HG02840 (cell line): ENCODE data around the gene IL18R1.

Source experiments
- ATAC-seq: cut with Tn5 transposase; IDR thresholded peaks from one replicate; pipeline ENCODE4 v1.9.1; 2021; ENCODE audit warnings: mild to moderate bottlenecking, moderate library complexity, moderate number of reproducible peaks; ENCODE audit not compliant: unreplicated experiment, low FRiP score

Gene IL18R1

DNA sequence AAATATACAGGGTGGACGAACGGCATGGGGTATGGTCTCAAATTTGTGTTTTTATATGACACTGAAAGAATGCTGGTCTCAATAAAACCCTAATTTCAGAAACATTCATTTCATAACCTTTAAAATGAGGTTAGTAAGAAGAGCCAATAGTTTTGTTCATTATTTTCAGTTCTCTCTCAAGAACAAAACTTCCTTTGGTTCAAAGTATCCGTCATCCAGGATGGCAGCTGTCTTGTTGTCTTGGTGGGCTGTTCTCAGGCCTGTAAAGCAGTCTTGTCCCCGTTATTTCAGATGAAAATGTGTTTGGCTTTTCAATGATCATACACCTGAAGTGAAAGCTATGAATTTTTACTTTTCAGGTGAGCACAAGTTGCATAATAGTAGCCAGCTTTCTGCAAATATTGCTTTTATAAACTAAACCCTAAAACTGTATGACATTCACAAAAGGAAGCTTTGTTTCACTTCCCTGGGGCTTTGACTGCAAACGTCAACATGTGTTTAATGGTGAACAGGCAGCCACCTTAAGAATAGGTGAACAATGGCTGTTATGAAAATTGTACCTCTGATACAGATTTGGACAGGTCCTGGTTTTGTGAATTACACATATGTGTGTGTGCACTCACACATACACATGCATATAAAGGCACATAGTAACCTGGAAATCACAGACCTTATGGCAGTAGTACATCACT is 70.0 kb downstream of the IL18R1 start:
- no peak for ATAC-seq

DNA sequence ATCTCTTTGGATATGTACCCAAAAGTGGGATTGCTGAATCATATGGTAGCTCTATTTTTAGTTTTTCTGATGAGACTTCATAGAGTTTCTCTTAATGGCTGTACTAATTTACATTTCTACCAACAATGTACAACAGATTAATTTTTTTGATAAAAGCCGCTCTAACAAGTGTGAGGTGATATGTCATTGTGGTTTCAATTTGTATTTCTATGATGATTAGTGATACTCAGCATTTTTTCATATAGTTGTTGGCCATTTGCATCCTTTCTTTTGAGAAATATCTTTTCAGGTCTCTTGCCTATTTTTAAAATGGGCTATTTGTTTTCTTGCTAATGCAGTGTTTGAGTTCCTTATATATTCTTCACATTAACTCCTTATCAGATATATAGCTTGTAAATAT is 71.7 kb downstream of the IL18R1 start:
- no peak for ATAC-seq

DNA sequence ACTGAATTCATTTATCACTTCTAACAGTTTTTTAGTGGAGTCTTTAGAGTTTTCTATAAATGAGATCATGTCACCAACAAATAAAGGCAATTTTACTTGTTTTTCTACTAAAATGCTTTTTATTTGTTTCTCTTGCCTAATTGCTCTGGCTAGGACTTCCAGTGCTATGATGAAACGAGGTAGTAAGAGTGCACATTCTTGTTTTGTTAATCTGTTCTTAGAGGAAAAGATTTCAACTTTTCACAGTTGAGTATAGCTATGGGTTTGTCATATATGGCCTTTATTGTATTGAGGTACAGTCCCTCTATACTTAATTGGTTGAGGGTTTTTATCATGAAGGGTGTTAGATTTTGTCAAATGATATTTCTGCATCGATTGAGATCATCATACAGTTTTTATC is 73.0 kb downstream of the IL18R1 start:
- no peak for ATAC-seq

DNA sequence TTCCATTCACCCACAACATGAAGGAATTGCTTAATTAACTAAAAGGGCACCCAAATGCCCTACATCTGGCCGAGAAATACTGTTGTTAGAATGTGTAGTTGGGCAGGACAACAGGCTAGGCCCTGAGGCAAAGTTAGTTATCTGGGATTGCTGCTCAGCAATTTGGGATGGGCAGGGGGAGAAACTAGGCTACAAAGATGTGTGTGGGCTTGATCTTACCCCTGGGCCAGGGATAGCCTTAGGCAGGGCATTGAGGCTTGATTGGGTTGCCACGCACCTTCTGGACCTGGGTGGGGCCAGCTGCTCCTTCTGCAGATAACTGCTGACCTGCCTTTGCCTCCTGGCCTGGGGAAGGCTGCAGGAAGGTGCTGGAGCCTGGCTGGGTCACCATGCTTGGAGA is 76.8 kb downstream of the IL18R1 start:
- no peak for ATAC-seq

DNA sequence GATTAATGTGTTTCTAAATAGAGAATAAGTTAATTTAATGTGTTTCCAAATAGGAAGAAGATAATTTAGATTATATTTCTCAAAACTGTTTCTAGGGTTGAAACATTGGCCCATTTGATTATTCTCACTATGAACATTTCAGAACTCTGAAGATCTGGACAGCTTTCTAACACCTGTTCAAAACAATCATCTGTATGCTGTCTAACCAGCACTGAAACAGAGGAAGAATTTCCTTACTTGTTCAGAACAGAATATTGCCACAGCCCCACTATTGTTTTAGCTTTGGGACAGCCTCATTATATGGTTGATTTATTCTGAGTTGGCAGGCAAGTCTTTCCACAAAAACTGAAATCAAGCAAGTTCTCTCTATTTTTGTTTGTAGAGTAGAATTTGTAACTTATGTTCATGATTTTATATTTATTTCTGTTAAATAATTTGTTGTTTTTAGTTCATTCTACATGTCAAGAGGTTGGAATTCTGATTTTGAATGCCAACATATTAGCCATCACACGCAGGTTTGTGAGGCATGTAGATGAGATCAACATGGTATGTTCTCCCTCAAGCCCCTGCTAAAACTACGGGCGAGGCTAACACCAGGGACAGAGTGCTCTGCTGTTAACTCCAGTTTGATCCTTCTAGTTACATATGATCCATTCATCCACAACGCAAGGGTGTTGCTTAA is 78.5 kb downstream of the IL18R1 start:
- ATAC-seq, result no peak

DNA sequence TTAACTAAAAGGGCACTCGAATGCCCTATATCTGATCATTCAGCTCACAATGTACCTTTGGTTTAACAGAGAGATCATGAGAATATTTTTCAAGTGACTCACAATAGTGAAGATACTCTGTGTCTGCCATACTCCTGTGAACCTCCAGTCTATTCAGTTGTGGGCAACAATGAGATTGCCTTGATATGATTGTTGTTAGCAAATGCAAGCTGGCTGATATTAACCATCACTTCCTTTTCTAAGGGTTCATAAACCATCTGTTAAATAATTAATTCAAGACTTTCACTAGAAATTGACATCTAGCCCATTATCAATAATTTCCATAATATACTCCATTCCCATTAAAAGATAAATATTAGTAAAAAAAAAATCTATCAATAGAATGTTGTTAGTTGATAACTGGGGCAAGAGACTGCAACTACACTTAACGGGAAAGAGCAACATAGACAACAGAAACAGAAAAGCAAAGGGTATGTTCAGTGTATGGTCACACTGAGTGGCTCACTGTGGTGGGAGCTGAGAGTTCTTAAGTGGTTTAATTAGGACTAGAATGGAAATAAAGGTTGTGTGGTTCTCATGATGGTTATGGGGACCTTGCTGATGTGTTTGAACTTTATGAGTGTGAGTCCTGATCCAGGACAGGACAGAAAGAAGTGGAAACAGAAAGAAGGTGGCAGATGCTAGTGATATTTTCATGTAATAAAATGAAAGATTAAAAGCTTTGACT is 79.2 kb downstream of the IL18R1 start:
- no peak for ATAC-seq

DNA sequence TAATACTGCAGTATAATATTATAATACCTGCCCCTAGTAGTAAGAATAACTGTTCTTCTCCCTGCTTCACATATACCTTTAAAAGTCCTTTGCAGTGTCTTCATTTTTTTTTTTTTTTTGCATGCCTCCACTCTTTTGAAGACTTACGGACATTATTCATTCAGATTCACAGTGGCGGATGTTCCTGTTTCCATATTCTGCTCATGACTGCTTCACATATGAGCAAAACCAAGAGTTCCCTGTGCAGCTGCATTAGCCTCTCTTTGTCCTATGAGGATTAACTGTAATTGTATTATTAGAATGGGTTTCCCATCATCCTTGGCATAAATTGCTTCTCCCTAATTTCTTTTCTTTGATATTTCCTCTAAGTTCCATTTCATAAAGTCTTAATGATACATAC is 80.1 kb downstream of the IL18R1 start:
- ATAC-seq, result no peak

DNA sequence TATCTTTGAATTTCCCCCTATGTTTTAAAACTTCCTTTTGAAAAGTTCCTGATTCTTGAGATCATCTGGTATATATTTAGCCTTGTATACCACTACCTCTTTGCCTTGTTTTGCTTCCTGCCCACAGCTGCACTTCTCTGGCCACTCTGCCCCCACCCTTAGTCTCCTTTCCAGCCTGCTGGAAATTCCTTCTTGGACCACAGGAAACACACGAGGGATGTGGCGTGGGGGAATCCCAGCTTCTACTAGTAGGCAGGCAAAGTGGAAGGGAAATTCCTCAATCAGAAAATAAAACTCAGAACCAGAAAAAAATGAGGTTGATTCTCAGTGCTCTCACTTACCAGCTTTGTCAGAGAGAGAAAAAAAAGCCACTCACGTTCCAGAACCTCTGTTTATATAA is 80.7 kb downstream of the IL18R1 start:
- ATAC-seq, result no peak

DNA sequence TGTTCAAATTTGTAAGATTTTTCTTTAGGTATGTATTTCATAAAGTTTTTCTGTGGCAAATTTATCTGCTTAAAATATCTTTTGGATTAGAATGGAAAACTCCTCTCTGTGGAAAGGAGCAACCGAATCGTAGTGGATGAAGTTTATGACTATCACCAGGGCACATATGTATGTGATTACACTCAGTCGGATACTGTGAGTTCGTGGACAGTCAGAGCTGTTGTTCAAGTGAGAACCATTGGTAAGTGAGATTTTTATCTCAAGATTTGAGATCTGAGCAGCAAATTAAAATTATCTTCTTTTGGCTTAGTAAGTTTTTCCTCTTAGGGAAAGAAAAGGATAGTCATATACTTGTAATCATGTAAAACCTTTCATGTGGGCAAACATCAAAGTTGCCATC is 81.5 kb downstream of the IL18R1 start:
- no peak for ATAC-seq

DNA sequence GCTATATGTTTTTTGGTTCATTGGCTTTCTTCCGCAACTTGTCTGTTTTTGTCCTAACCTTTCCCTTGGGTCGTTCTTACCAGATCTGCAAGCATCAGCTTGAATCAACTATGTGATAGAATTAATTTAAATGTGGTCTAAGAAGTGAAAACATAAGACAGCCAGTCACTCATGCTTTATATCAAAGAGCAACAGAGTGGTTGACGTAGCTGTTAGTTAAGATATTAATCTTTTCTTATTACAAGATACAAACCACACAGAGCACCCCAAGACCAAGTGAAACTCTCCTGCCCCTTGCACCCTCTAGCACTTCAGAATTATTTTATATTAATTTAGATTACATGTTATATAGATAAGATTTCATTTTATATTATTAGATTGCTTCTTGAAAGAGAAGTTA is 82.5 kb downstream of the IL18R1 start:
- ATAC-seq, result no peak

DNA sequence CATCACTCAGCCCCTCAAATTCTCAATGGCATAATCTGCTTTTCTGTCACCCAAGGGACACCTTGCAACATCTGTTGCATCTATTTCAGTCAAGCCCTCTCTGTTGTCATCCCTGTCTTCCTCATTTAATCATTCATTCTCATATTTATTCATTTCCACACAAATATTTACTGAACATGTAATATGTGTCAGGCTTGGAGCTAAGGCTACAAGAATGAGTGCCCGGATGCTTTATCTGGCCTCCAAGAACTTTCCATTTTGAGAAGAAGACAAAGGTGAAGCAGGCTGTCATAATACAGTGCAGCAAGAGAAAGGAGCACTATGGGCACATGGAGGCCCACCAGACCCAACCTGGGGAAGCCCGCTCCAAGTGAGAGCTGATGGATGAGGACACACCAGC is 83.0 kb downstream of the IL18R1 start:
- ATAC-seq, result no peak

DNA sequence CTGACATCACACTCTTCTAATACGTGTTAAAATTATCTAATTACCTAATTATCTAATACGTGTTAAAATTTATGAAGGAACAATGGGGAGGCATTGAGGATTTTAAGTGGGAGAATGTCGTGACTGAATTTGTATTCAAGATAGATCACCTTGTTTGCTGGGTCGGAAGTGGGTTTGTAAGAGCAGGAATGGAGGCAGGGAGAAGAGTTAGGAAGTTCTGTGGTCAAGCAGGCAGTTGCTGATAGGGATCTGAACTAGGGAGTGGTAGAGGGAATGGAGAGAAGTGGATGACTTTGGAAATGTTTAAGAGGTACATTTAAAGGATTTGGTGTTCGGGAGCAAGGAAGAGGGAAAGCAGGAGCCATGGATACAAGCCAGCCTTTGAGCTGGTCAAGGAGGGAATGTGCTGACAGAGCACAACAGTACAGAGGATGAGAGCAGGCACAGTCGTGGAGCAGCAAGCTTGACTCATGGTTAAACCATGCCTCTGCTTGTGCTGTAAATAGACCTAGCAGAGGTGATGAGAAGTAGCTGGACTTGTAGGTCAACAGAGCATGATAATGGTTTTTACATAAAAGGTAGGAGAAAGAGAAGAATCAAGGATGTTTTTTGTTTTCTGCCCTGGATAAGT is 83.6 kb downstream of the IL18R1 start:
- no peak for ATAC-seq

DNA sequence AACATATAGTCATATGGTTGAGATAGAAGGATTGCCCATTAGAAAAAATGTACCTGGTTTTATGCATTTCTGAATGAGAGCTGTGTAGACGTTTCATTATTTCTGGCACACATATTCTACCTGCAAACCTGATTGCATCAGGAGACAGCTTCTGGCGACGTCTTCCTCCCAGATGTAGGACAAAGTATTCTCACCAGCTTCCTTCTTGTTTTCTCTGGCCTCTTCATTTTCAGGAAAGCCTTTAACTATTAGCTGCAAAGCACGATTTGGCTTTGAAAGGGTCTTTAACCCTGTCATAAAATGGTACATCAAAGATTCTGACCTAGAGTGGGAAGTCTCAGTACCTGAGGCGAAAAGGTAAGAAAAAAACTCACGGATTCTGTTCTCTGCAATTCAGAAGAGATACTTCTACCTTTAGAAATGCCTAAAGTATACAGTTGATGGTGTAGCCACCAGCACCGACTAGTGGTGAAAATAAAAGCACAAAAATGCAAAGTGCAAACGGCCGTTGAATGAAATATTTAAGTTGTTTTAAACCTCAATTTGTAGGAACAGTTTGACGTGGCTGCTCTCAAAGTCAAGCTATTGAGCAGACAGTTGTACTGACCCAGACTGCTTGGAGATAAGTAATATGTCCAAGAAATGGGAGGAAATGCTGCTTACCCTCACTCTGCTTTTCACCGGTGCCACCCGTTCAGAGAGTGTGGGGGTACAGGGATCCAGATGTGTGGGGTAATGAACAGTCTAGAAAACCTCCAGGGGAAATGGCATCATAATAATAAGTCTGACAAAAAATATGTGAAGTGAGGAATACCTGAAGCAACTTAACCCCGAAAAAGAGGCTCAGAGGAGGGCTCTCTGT is 87.6 kb downstream of the IL18R1 start:
- ATAC-seq, result no peak

DNA sequence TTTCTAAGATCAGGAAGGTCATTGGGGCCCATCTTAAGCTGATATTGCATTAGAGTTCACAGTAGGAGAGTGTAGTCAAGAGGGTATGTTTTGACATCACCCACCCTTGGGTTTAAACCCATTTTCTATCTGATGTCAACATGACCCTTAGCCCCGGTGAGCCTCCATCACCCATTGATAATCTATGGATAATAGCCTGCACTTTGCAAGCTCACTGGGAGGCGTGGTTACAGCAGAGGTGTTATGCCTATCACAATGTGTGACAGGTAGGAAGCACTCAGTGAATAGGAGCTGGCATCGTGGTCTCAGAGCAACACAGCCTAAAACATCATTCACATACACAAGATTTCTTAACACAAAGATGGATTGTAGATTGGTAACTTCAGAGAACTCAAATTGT is 88.6 kb downstream of the IL18R1 start:
- ATAC-seq, result no peak

DNA sequence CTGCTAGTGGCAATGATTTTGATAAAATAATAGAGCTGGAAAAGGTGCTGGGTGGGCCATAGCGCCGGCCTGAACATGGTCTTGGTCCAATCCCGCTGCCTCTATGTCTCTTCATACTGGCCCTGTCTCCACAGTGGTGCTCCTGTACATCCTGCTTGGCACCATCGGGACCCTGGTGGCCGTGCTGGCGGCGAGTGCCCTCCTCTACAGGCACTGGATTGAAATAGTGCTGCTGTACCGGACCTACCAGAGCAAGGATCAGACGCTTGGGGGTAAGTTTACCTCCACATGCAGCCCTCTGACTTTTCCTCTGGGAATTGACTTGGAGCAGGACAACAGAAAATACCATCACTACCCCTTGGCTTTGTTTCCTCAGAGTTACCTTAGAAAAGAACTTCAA is 91.3 kb downstream of the IL18R1 start:
- ATAC-seq, result no peak
